ENCODE measurements around the gene RYR1. TPM values are rescaled to one million over a fixed set of nuclear protein-coding genes. Genes with fewer than 3 reads are reported as not detected.

The RYR1 gene
- total RNA-seq, 1 donor from 2014 or later: 0.32 TPM

DNA sequence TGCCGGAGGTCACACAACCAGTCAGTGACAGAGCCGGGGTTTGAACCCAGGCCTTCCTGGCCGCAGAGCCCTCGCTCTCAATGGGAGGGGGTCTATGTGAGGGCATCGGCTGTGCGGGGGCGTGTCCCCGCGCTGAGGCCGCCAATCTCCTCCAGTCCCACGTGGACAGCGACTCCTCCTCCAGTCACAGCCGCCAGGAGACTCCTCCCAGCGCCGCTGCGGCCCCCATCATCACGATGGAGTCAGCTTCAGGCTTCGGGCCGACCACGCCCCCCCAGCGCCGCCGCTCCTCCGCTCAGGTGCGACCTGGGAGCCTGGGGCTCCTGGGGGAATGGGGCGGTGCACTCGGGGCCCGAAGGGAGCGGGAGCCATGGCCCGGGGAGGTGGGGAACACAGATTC lies 39.0 kb upstream of the RYR1 start:
- peaks cover 2% of the 10 kb centered on the region for H3K27me3 Mint-ChIP-seq (ENCODE audit: low read depth)
- H3K27ac Mint-ChIP-seq (ENCODE audit: unreplicated experiment): no peak overlapping the region
- no peak overlapping the region for H3K4me3 Mint-ChIP-seq (ENCODE audit: unreplicated experiment)
- peaks cover 9% of the 10 kb centered on the region for H3K36me3 Mint-ChIP-seq (ENCODE audit: low read depth)
- no peak for DNase-seq (ENCODE audit: low spot score)
- peaks cover 9% of the 10 kb centered on the region for H3K4me1 Mint-ChIP-seq (ENCODE audit: low read depth)
- TF ChIP-seq, protein P1, sequence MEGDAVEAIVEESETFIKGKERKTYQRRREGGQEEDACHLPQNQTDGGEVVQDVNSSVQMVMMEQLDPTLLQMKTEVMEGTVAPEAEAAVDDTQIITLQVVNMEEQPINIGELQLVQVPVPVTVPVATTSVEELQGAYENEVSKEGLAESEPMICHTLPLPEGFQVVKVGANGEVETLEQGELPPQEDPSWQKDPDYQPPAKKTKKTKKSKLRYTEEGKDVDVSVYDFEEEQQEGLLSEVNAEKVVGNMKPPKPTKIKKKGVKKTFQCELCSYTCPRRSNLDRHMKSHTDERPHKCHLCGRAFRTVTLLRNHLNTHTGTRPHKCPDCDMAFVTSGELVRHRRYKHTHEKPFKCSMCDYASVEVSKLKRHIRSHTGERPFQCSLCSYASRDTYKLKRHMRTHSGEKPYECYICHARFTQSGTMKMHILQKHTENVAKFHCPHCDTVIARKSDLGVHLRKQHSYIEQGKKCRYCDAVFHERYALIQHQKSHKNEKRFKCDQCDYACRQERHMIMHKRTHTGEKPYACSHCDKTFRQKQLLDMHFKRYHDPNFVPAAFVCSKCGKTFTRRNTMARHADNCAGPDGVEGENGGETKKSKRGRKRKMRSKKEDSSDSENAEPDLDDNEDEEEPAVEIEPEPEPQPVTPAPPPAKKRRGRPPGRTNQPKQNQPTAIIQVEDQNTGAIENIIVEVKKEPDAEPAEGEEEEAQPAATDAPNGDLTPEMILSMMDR (IDR thresholded peaks at IDR 0.05): no peak
- no peaks in the 10 kb centered on the region for H3K9me3 Mint-ChIP-seq (ENCODE audit: low read depth)

DNA sequence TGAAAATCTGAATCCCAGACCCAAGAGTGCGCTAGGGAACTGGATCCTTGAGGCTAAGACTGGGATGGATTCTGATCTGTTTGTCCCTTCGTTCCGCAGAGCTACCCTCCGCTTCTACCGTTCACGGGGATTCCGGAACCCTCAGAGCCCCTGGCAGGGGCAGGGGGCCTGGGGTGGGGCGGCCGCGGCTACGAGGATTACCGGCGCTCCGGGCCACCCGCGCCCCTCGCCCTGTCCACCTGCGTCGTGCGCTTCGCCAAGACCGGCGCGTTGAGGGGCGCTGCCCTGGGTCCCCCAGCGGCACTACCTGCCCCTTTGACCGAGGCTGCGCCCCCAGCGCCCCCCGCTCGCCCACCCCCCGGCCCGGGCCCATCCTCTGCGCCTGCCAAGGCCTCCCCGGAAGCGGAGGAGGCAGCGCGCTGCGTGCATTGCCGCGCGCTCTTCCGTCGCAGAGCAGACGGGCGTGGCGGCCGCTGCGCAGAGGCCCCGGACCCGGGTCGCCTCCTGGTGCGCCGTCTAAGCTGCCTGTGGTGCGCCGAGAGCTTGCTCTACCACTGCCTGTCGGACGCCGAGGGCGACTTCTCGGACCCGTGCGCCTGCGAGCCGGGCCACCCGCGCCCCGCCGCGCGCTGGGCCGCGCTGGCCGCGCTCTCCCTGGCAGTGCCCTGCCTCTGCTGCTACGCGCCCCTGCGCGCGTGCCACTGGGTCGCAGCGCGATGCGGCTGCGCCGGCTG lies 37.9 kb upstream of the RYR1 start:
- Mint-ChIP-seq H3K4me3 (ENCODE audit: unreplicated experiment) (no peak overlapping the region), H3K36me3 (ENCODE audit: low read depth) (peaks cover 9% of the 10 kb centered on the region), H3K27ac (ENCODE audit: unreplicated experiment) (no peak overlapping the region), H3K9me3 (ENCODE audit: low read depth) (no peaks in the 10 kb centered on the region), H3K27me3 (ENCODE audit: low read depth) (peaks cover 3% of the 10 kb centered on the region), H3K4me1 (ENCODE audit: low read depth) (peaks cover 2% of the 10 kb centered on the region)
- no peak for DNase-seq (ENCODE audit: low spot score)
- TF ChIP-seq, protein P1 (IDR thresholded peaks at IDR 0.05): no peak

GRCh38 chr19:38399081-38399480 lies 34.4 kb upstream of the RYR1 start:
- DNase-seq (ENCODE audit: low spot score): no peak
- TF ChIP-seq, protein P1 (IDR thresholded peaks at IDR 0.05): no peak
- Mint-ChIP-seq H3K27ac (ENCODE audit: unreplicated experiment) (no peak overlapping the region), H3K9me3 (ENCODE audit: low read depth) (no peaks in the 10 kb centered on the region), H3K27me3 (ENCODE audit: low read depth) (peaks cover 3% of the 10 kb centered on the region), H3K36me3 (ENCODE audit: low read depth) (peaks cover 5% of the 10 kb centered on the region), H3K4me1 (ENCODE audit: low read depth) (peaks cover 6% of the 10 kb centered on the region), H3K4me3 (ENCODE audit: unreplicated experiment) (no peak overlapping the region)

GRCh38 chr19:38399537-38399936 lies 34.0 kb upstream of the RYR1 start:
- no peak for DNase-seq (ENCODE audit: low spot score)
- Mint-ChIP-seq H3K9me3 (ENCODE audit: low read depth) (no peaks in the 10 kb centered on the region), H3K27me3 (ENCODE audit: low read depth) (peaks cover 3% of the 10 kb centered on the region), H3K36me3 (ENCODE audit: low read depth) (peaks cover 5% of the 10 kb centered on the region), H3K4me3 (ENCODE audit: unreplicated experiment) (no peak overlapping the region), H3K27ac (ENCODE audit: unreplicated experiment) (no peak overlapping the region), H3K4me1 (ENCODE audit: low read depth) (peaks cover 6% of the 10 kb centered on the region)
- TF ChIP-seq, protein P1 (IDR thresholded peaks at IDR 0.05): no peak

GRCh38 chr19:38400361-38400760 lies 33.1 kb upstream of the RYR1 start:
- no peak for DNase-seq (ENCODE audit: low spot score)
- Mint-ChIP-seq H3K27ac (ENCODE audit: unreplicated experiment) (no peak overlapping the region), H3K36me3 (ENCODE audit: low read depth) (peaks cover 7% of the 10 kb centered on the region), H3K4me3 (ENCODE audit: unreplicated experiment) (no peak overlapping the region), H3K4me1 (ENCODE audit: low read depth) (peaks cover 6% of the 10 kb centered on the region), H3K9me3 (ENCODE audit: low read depth) (no peaks in the 10 kb centered on the region), H3K27me3 (ENCODE audit: low read depth) (peaks cover 3% of the 10 kb centered on the region)
- TF ChIP-seq, protein P1 (IDR thresholded peaks at IDR 0.05): no peak
